ENCODE results near the gene ALDH2.
A peak's percentile ranks its signal among the peaks of the same experiment; 100 is the strongest.
"Not testable (repeated sequence)": the region's sequence is repeated elsewhere in the genome, so short reads cannot be mapped to it uniquely, and the experiment has no call there.

ALDH2 gene

DNA sequence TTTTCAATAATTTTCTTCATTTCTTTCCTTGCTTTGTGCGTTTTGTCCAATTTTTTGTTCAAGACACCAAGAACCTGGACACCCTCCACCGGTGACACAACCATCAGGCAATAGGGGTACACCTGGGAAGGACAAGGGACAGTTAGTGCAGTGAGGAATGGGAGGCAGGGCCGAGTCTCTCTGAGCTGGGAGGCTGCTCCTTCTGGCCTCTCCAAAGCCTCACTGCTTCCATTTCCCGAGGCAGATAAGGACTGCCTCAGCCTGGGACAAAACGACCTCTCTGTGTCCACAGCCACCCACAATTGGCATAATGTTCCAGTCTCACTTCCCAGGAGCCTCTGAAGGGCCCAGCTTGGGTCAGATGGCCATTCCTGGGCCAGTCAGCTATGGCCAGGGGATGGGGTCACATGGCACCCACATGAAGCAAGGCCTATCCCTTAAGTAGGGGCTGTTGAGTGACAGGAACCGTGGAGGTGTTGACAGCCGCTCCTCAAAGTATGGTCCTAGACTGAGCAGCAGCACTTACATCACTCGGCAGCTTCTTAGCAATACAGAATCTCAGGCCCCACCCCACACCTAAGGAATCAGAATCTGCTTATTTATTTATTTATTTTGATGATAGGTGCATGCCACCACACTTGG, 61.7 kb downstream of the ALDH2 start:
- no peak for DNase-seq

DNA sequence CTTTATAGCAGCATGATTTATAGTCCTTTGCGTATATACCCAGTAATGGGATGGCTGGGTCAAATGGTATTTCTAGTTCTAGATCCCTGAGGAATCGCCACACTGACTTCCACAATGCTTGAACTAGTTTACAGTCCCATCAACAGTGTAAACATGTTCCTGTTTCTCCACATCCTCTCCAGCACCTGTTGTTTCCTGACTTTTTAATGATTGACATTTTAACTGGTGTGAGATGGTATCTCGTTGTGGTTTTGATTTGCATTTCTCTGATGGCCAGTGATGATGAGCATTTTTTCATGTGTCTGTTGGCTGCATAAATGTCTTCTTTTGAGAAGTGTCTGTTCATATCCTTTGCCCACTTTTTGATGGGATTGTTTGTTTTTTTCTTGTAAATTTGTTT, 62.9 kb downstream of the ALDH2 start:
- DNase-seq: not testable (repeated sequence)

DNA sequence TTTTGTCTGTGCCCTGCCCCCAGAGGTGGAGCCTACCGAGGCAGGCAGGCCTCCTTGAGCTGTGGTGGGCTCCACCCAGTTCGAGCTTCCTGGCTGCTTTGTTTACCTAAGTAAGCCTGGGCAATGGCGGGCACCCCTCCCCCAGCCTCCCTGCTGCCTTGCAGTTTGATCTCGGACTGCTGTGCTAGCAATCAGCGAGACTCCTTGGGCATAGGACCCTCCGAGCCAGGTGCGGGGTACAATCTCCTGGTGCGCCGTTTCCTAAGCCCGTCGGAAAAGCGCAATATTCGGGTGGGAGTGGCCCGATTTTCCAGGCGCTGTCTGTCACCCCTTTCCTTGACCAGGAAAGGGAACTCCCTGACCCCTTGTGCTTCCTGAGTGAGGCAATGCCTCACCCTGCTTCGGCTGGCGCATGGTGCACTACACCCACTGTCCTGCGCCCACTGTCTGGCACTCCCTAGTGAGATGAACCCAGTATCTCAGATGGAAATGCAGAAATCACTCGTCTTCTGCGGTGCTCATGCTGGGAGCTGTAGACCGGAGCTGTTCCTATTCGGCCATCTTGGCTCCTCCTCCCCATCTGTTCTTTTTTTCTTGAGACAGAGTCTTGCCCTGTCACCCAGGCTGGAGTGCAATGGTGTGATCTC, 68.1 kb downstream of the ALDH2 start:
- peak; percentile 58 to 68 (median 60) for DNase-seq

- not testable (repeated sequence) for DNase-seq
Measured at GRCh38 chr12:111835531-111836181, 68.9 kb downstream of the ALDH2 start.

GRCh38 chr12:111838353-111838752, 71.6 kb downstream of the ALDH2 start:
- DNase-seq: no peak

DNA sequence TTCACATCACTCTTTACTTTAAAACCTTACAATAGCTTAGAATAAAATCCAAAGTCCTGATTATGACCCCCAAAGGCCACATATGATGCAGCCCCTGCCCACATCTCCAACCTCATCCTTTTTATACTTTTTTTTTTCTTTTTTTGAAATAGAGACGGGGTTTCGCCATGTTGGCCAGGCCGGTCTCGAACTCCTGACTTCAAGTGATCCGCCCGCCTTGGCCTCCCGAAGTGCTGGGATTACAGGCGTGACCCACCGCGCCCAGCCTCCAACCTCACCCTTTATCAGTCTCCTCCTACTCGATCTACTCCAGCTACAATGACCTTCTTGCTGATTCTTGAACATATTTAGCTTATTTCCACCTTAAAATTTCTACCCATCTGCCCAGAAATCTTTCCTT, 74.1 kb downstream of the ALDH2 start:
- DNase-seq: no peak

- DNase-seq: no peak
Measured at GRCh38 chr12:111841236-111841749, 74.6 kb downstream of the ALDH2 start.

GRCh38 chr12:111841750-111842555, 75.2 kb downstream of the ALDH2 start, which contains the start of gene MAPKAPK5:
MAPKAPK5 (plus strand) TSS chr12:111842228; CDS start chr12:111842734, 506 bp downstream.
- DNase-seq: peak; percentile 98 to 99 (median 98)

DNA sequence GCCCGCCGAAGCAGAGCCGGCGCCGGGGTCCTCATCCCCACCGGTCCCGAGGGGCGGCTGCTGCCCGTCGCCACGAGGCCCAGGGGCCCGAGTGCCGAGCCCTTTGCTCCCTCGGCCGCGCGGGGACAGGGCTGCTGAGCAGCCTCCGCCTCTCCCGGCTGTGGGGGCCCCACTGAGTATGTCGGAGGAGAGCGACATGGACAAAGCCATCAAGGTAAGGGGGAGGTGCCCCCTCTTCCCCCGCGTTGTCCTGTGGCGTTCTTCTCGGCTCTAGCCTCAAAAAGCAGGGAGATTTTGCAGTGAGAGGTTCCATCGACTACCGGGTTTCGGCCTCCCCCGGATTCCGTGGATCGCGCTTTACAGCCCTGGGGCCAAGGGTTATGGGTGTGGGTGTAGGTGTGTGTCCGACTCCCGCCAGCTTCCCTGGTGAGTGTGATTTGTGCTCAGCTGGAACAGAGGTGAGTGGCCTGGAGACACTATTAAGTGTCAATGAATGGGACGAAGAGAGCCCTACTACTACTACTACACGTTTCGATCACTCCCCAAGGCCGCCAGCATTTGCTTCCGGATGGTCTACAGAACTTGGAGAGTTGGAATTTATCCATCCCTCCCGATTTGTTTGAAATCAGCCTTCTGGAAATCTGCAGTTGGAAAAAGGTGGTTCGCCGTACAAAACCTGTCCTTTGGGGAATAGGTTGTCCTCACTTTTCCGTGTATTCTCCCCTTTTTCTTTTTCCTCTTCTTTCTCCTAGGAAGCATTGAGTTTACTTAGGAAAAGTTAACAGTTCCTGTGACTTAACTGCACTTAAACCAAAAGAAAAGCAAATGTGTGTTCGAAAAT, 76.0 kb downstream of the ALDH2 start:
- DNase-seq: peak; percentile 31 to 64 (median 48)

DNA sequence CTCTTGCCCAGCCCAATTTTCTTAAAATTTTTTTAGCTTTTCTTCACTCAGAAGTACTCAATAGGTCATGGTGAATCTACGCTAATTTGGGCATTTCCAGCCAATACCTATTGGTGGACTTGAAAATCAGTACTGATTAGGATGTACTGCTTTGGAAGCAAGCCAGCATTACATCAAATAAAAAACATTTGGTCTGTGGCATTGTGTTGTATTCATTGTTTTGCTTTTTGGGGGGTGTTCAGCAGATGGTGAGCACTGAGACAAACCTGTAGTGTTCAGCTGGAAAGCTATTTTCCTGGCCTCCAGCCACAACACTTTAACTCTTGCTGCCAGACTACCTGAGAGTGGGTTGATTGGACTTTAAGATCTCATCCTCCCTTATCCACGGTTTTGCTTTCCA, 79.3 kb downstream of the ALDH2 start:
- no peak for DNase-seq

DNA sequence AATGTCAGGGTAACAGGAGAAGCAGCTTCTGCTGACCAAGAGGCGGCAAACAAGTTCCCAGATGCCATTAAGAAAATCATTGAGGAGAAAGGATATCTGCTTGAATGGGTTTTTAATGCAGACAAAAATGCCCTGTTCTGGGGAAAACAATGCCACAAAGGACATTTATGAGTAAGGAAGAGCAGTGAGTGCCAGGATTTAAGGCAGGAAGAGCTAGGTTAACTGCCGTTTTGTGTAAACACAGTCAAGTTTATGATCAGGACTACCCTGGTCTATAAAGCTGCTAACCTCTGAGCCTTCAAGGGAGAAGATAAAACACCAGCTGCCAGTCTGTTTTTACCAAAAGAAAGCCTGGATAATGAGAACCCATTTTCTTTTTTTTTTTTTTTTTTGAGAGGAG, 83.8 kb downstream of the ALDH2 start:
- DNase-seq: no peak

DNA sequence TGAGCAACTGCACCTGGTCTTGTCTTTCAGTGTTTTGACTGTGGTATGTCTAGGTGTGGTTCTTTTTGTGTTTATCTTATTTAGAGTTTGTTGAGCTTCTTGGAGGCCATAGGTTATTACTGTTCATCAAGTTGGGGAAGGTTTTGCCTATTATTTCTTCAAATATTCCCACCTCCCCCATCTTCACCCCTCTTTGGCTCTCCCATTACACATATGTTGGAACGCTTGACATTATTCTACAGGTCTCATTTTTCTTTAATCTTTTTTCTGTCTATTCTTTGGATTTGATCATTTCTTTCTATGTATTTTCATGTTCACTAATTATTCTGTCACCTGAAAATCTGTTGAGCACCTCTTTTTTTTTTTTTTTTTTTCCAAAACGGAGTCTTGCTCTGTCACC, 91.5 kb downstream of the ALDH2 start:
- DNase-seq: no peak

DNA sequence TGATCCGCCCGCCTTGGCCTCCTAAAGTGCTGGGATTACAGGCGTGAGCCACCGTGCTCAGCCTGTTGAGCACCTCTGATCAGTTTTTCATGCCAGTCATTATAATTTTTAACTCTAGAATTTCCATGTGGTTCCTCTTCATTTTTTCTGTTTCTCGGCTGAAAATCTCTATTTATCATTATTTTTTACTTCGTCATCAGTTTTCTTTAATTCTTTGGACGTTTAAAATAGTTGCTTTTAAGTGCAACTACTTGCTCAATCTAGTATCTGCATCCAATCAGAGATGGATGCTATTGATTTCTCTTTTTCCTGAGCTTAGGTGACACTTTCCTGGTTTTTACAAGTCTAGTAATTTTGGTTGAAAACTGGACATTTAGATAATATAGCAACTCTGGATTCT, 92.0 kb downstream of the ALDH2 start:
- DNase-seq: no peak

DNA sequence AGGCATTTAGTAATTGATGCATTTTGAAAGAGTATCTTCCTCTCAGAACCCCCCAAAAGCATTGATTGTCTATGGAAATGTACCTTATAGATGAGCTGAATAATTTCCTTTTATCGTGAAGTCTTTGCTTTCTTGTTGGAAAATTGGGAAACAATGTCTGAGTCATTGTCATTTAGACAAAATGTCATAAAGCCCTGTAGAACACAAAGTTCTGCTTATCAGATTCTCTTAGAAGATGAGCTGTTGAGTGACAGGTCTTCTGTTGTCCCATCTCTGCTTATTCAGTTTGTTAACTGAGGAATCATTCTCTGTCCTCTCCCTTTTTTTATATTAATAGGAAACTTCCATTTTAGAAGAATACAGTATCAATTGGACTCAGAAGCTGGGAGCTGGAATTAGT, 98.2 kb downstream of the ALDH2 start:
- peak; percentile 40 to 76 (median 66) for DNase-seq
